Osteoblast (primary cell): Measurements from ENCODE around the gene ZSCAN5B. TPM values are rescaled to one million over a fixed set of nuclear protein-coding genes. Genes with fewer than 3 reads are reported as not detected.

Experiments used
- DNase-seq: peaks from one replicate; pipeline ENCODE4 v3.0.0; 2011; ENCODE audit warnings: low spot score, mixed read lengths; ENCODE audit not compliant: insufficient read length; ENCODE audit errors: missing footprints
- H2AFZ ChIP-seq: 2 replicates; pipeline ENCODE4 v1.6.0; 2011; ENCODE audit warnings: mild to moderate bottlenecking, low read length
- H3K27ac ChIP-seq: 2 replicates; pipeline ENCODE4 v1.5.1; 2011; ENCODE audit warnings: mild to moderate bottlenecking, low read depth, low read length, moderate library complexity
- H3K27me3 ChIP-seq: 2 replicates; pipeline ENCODE4 v1.6.0; 2012; ENCODE audit warnings: mild to moderate bottlenecking, control low read depth, inconsistent platforms, low read length, moderate library complexity; ENCODE audit not compliant: insufficient read depth
- H3K36me3 ChIP-seq: 2 replicates; pipeline ENCODE4 v1.5.1; 2011; ENCODE audit warnings: mild to moderate bottlenecking, low read length, control low read depth, moderate library complexity; ENCODE audit not compliant: insufficient read depth
- H3K4me1 ChIP-seq: 2 replicates; pipeline ENCODE4 v1.5.1; 2011; ENCODE audit warnings: mild to moderate bottlenecking, low read length, control low read depth, moderate library complexity; ENCODE audit not compliant: insufficient read depth
- H3K4me2 ChIP-seq: 2 replicates; pipeline ENCODE4 v1.6.0; 2011; ENCODE audit warnings: mild to moderate bottlenecking, low read length; ENCODE audit not compliant: insufficient read depth
- H3K4me3 ChIP-seq: fragments of 200-600 bp; sonication (generic); 3 replicates; pipeline ENCODE4 v1.5.1; 2012; ENCODE audit warnings: mild to moderate bottlenecking, low read length, inconsistent platforms; ENCODE audit not compliant: insufficient read depth
- H3K79me2 ChIP-seq: 2 replicates; pipeline ENCODE4 v1.6.0; 2012; ENCODE audit warnings: mild to moderate bottlenecking, low read length, control low read depth, inconsistent platforms; ENCODE audit not compliant: insufficient read depth
- H3K9me3 ChIP-seq: 2 replicates; pipeline ENCODE4 v1.5.1; 2011; ENCODE audit warnings: low read depth, low read length, control low read depth
- H4K20me1 ChIP-seq: 2 replicates; pipeline ENCODE4 v1.6.0; 2012; ENCODE audit warnings: mild to moderate bottlenecking, low read length, control low read depth; ENCODE audit not compliant: insufficient read depth
- total RNA-seq: library from RNA; depleted of rRNA; stranded (reverse); fragments of >200 nt; gene quantifications from 2 replicates; pipeline ENCODE4 v1.2.3, GENCODE V29; 2012
- TF ChIP-seq, protein P1 (sequence below): IDR thresholded peaks from 2 replicates; pipeline ENCODE4 v1.5.1; 2011; ENCODE audit warnings: mild to moderate bottlenecking, low read depth, low read length, moderate library complexity; ENCODE audit errors: extremely low read depth

The ZSCAN5B gene
- total RNA-seq, 1 donor: under 0.01 TPM

- peak; percentile 83 for DNase-seq
- Histone ChIP-seq H3K79me2 (no peaks in the 10 kb centered on the region), H3K4me1 (no peaks in the 10 kb centered on the region), H3K9me3 (no peaks in the 10 kb centered on the region), H2AFZ (no peak overlapping the region), H3K27ac (no peak overlapping the region), H3K27me3 (no peaks in the 10 kb centered on the region), H3K36me3 (peaks cover 20% of the 10 kb centered on the region), H3K4me3 (no peak overlapping the region), H3K4me2 (no peak overlapping the region), H4K20me1 (no peaks in the 10 kb centered on the region)
- TF ChIP-seq, protein P1, sequence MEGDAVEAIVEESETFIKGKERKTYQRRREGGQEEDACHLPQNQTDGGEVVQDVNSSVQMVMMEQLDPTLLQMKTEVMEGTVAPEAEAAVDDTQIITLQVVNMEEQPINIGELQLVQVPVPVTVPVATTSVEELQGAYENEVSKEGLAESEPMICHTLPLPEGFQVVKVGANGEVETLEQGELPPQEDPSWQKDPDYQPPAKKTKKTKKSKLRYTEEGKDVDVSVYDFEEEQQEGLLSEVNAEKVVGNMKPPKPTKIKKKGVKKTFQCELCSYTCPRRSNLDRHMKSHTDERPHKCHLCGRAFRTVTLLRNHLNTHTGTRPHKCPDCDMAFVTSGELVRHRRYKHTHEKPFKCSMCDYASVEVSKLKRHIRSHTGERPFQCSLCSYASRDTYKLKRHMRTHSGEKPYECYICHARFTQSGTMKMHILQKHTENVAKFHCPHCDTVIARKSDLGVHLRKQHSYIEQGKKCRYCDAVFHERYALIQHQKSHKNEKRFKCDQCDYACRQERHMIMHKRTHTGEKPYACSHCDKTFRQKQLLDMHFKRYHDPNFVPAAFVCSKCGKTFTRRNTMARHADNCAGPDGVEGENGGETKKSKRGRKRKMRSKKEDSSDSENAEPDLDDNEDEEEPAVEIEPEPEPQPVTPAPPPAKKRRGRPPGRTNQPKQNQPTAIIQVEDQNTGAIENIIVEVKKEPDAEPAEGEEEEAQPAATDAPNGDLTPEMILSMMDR: no peak
These were observed 38.5 kb downstream of the ZSCAN5B start for GRCh38 chr19:56159009-56159559.

DNA sequence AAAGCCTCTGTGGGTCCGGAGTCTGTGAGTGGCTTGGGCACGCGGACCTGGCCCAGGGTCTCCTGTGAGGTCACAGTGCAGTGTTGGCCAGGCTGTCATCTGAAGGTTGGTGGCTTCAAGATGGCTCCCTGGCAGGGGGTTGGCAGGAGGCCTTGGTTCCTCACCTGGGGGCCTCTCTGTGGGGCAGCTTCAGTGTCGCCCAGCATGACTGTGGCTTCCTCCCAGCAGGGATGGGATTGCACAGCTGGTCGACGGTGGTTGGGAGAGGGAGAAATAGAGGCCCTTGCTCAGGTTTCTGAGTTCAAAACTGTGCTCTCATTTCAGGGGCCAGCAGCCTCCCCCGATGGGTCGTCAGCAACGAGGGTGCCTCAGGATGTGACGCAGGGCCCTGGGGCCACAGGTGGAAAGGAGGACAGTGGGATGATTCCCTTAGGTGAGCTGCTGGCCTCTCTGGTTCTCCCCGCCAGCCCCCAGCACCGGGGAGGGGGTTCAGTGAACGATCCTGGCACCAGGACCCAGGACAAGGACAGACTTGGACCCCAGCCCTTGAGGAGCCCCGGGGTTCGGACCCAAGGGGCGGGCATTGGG, 39.3 kb downstream of the ZSCAN5B start:
- no peaks in the 10 kb centered on the region for H3K27me3 ChIP-seq
- H3K4me1 ChIP-seq: no peaks in the 10 kb centered on the region
- H3K4me2 ChIP-seq: no peak overlapping the region
- TF ChIP-seq, protein P1: no peak
- no peaks in the 10 kb centered on the region for H3K9me3 ChIP-seq
- H2AFZ ChIP-seq: no peak overlapping the region
- peaks cover 20% of the 10 kb centered on the region for H3K36me3 ChIP-seq
- no peak for DNase-seq
- H3K79me2 ChIP-seq: no peaks in the 10 kb centered on the region
- H3K4me3 ChIP-seq: no peak overlapping the region
- peaks cover 4% of the 10 kb centered on the region for H4K20me1 ChIP-seq
- no peak overlapping the region for H3K27ac ChIP-seq

DNA sequence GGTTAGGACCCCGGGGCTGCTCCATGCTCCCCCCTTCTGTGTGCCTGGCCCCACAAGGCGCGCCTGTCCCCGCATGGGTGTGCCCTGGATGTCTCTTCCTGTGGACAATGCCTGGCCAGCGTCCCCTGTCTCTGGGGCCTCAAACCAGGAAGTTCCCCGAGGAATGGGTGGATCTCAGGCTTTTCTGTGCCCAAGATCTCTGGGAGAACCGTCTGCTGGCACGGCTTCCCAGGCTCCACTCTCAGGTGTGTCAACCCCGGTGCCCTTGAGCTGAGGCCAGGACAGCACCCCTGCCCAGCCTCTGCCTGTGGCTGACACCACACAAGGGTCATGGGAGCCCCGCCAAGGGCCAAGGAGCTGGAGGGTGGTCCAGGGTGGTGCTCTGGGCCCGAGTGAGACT, 40.8 kb downstream of the ZSCAN5B start:
- Histone ChIP-seq H3K27ac (no peak overlapping the region), H3K27me3 (no peaks in the 10 kb centered on the region), H3K79me2 (peaks cover 3% of the 10 kb centered on the region), H3K36me3 (peaks cover 20% of the 10 kb centered on the region), H2AFZ (no peak overlapping the region), H3K9me3 (no peaks in the 10 kb centered on the region), H3K4me1 (no peaks in the 10 kb centered on the region), H3K4me2 (no peak overlapping the region), H3K4me3 (no peak overlapping the region), H4K20me1 (peaks cover 14% of the 10 kb centered on the region)
- no peak for DNase-seq
- TF ChIP-seq, protein P1: no peak

GRCh38 chr19:56155124-56155687, 42.4 kb downstream of the ZSCAN5B start:
- Histone ChIP-seq H2AFZ (no peak overlapping the region), H4K20me1 (peaks cover 17% of the 10 kb centered on the region), H3K4me1 (no peaks in the 10 kb centered on the region), H3K9me3 (no peaks in the 10 kb centered on the region), H3K4me2 (no peak overlapping the region), H3K27me3 (no peaks in the 10 kb centered on the region), H3K79me2 (peaks cover 6% of the 10 kb centered on the region), H3K36me3 (peaks cover 17% of the 10 kb centered on the region), H3K27ac (no peak overlapping the region), H3K4me3 (no peak overlapping the region)
- TF ChIP-seq, protein P1: peak; percentile 27
- DNase-seq: peak; percentile 89
